ENCODE measurements around the gene TBC1D5. TPM values are rescaled to one million over a fixed set of nuclear protein-coding genes. Genes with fewer than 3 reads are reported as not detected.

TBC1D5 gene
- polyA plus RNA-seq, 1 experiment = 44.6 TPM

GRCh38 chr3:17514597-17514996 is 227.8 kb downstream of the TBC1D5 start:
- no peak for TF ChIP-seq CTCF (IDR thresholded peaks at IDR 0.05; ENCODE audit: low read depth, low read length)
- POLR2A ChIA-PET = no interaction called here
- Histone ChIP-seq H3K4me3 (ENCODE audit: low read depth, low read length) (no peak overlapping the region), H3K9me3 (ENCODE audit: control insufficient read depth, insufficient read depth, low read length) (no peaks in the 10 kb centered on the region; the same call in 1 of the 2 replicates), H3K27ac (ENCODE audit: low read depth, low read length) (no peak overlapping the region), H3K27me3 (ENCODE audit: control insufficient read depth, insufficient read depth, low read length) (no peaks in the 10 kb centered on the region)
- CTCF ChIA-PET = no interaction called here
- no peak for DNase-seq (ENCODE audit: low read depth, low spot score)

- CTCF ChIA-PET = interaction anchor here (1.1 kb wide), 1 partner anchor 12 kb away, joined by 5 read pairs; no protein-coding TSS in a partner anchor
- H3K9me3 ChIP-seq (ENCODE audit: control insufficient read depth, insufficient read depth, low read length) = no peaks in the 10 kb centered on the region
- POLR2A ChIA-PET = no interaction called here
- no peak for DNase-seq (ENCODE audit: low read depth, low spot score)
- no peaks in the 10 kb centered on the region for H3K27me3 ChIP-seq (ENCODE audit: control insufficient read depth, insufficient read depth, low read length)
- TF ChIP-seq CTCF (IDR thresholded peaks at IDR 0.05; ENCODE audit: low read depth, low read length) = no peak
- H3K27ac ChIP-seq (ENCODE audit: low read depth, low read length) = no peak overlapping the region
- no peak overlapping the region for H3K4me3 ChIP-seq (ENCODE audit: low read depth, low read length)
Measured at GRCh38 chr3:17510265-17510664, 232.2 kb downstream of the TBC1D5 start.

- TF ChIP-seq CTCF (IDR thresholded peaks at IDR 0.05; ENCODE audit: low read depth, low read length) = no peak
- Histone ChIP-seq H3K4me3 (ENCODE audit: low read depth, low read length) (no peak overlapping the region), H3K27me3 (ENCODE audit: control insufficient read depth, insufficient read depth, low read length) (no peaks in the 10 kb centered on the region), H3K27ac (ENCODE audit: low read depth, low read length) (no peak overlapping the region), H3K9me3 (ENCODE audit: control insufficient read depth, insufficient read depth, low read length) (no peaks in the 10 kb centered on the region)
- POLR2A ChIA-PET = no interaction called here
- no peak for DNase-seq (ENCODE audit: low read depth, low spot score)
- CTCF ChIA-PET = no interaction called here
Measured at GRCh38 chr3:17508180-17508752, 234.2 kb downstream of the TBC1D5 start.

- Histone ChIP-seq H3K4me3 (ENCODE audit: low read depth, low read length) (no peak overlapping the region), H3K27ac (ENCODE audit: low read depth, low read length) (no peak overlapping the region), H3K9me3 (ENCODE audit: control insufficient read depth, insufficient read depth, low read length) (no peaks in the 10 kb centered on the region), H3K27me3 (ENCODE audit: control insufficient read depth, insufficient read depth, low read length) (no peaks in the 10 kb centered on the region)
- no peak for DNase-seq (ENCODE audit: low read depth, low spot score)
- CTCF ChIA-PET = no interaction called here
- no peak for TF ChIP-seq CTCF (IDR thresholded peaks at IDR 0.05; ENCODE audit: low read depth, low read length)
- POLR2A ChIA-PET = no interaction called here
Measured at GRCh38 chr3:17507480-17507879, 235.0 kb downstream of the TBC1D5 start.

- Histone ChIP-seq H3K27ac (ENCODE audit: low read depth, low read length) (no peak overlapping the region), H3K27me3 (ENCODE audit: control insufficient read depth, insufficient read depth, low read length) (no peaks in the 10 kb centered on the region), H3K9me3 (ENCODE audit: control insufficient read depth, insufficient read depth, low read length) (no peaks in the 10 kb centered on the region), H3K4me3 (ENCODE audit: low read depth, low read length) (no peak overlapping the region)
- ChIA-PET POLR2A (no interaction called here), CTCF (interaction anchor here (1.2 kb wide), 1 partner anchor 335 kb away, joined by 5 read pairs; no protein-coding TSS in a partner anchor)
- DNase-seq (ENCODE audit: low read depth, low spot score) = no peak
- TF ChIP-seq CTCF (IDR thresholded peaks at IDR 0.05; ENCODE audit: low read depth, low read length) = no peak
Measured at GRCh38 chr3:17505856-17506255, 236.6 kb downstream of the TBC1D5 start.

All from AG04450 (cell line).